ENCODE measurements around the gene SPC24. TPM values are rescaled to one million over a fixed set of nuclear protein-coding genes. Genes with fewer than 3 reads are reported as not detected.

Gene SPC24
- total RNA-seq, 1 donor from 2014 or later = 3.2 TPM

- H3K9ac ChIP-seq (ENCODE audit: low read length) = no peak overlapping the region
- H4K20me1 ChIP-seq (ENCODE audit: insufficient read depth, low read length) = peaks cover 79% of the 10 kb centered on the region
- TF ChIP-seq EZH2 (IDR thresholded peaks at IDR 0.05; ENCODE audit: insufficient read depth, low read length) (no peak), CTCF (IDR thresholded peaks at IDR 0.05; ENCODE audit: insufficient read depth, low read depth, low read length) (no peak)
- H3K9me3 ChIP-seq (ENCODE audit: insufficient read depth, low read depth, low read length) = no peaks in the 10 kb centered on the region
- FAIRE-seq = no peak
- H3K27ac Mint-ChIP-seq (ENCODE audit: unreplicated experiment) = no peak overlapping the region
- peaks cover 46% of the 10 kb centered on the region for H3K36me3 ChIP-seq (ENCODE audit: insufficient read depth, low read length)
- no peak overlapping the region for H3K4me2 ChIP-seq (ENCODE audit: low read length)
- H3K36me3 Mint-ChIP-seq (ENCODE audit: low read depth, unreplicated experiment) = peaks cover 18% of the 10 kb centered on the region
- DNase-seq (ENCODE audit: low read depth) = no peak
- no peak overlapping the region for H3K27ac ChIP-seq (ENCODE audit: low read depth, low read length)
- H3K4me1 Mint-ChIP-seq (ENCODE audit: low read depth, unreplicated experiment) = no peaks in the 10 kb centered on the region
- no peaks in the 10 kb centered on the region for H3K9me3 Mint-ChIP-seq (ENCODE audit: unreplicated experiment)
- H2AFZ ChIP-seq (ENCODE audit: low read depth, low read length) = no peak overlapping the region
- no peaks in the 10 kb centered on the region for H3K4me1 ChIP-seq (ENCODE audit: insufficient read depth, low read length)
- no peaks in the 10 kb centered on the region for H3K27me3 ChIP-seq (ENCODE audit: insufficient read depth, low read length)
- no peaks in the 10 kb centered on the region for H3K27me3 Mint-ChIP-seq (ENCODE audit: low read depth, unreplicated experiment)
- peaks cover 61% of the 10 kb centered on the region for H3K79me2 ChIP-seq (ENCODE audit: insufficient read depth, low read length)
- H3K4me3 ChIP-seq (ENCODE audit: insufficient read depth, low read depth, low read length) = no peak overlapping the region
- no peak overlapping the region for H3K4me3 Mint-ChIP-seq (ENCODE audit: unreplicated experiment)
Observed at GRCh38 chr19:11102944-11103343, 52.6 kb downstream of the SPC24 start.

DNA sequence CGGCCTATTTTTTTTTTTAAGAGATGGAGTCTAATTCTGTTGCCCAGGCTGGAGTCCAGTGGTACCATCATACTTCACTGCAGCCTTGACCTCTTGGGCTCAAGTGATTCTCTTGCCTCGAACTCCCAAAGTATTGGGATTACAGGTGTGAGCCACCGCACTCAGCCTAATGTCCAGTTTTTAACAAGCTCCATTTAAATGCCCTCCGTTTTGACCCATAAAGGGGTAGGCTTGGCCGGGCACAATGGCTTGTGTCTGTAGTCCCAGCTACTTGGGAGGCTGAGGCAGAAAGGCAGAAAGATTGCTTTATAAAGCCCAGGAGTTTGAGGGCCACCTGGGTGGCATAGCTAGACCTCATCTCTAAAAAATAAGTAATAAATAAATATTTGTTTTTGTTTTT is 54.5 kb downstream of the SPC24 start:
- no peak for DNase-seq (ENCODE audit: low read depth)
- H2AFZ ChIP-seq (ENCODE audit: low read depth, low read length) = no peak overlapping the region
- Mint-ChIP-seq H3K9me3 (ENCODE audit: unreplicated experiment) (no peaks in the 10 kb centered on the region), H3K4me1 (ENCODE audit: low read depth, unreplicated experiment) (peaks cover 6% of the 10 kb centered on the region), H3K27ac (ENCODE audit: unreplicated experiment) (no peak overlapping the region), H3K4me3 (ENCODE audit: unreplicated experiment) (no peak overlapping the region), H3K27me3 (ENCODE audit: low read depth, unreplicated experiment) (no peaks in the 10 kb centered on the region), H3K36me3 (ENCODE audit: low read depth, unreplicated experiment) (peaks cover 22% of the 10 kb centered on the region)
- H4K20me1 ChIP-seq (ENCODE audit: insufficient read depth, low read length) = peaks cover 84% of the 10 kb centered on the region
- H3K27me3 ChIP-seq (ENCODE audit: insufficient read depth, low read length) = no peaks in the 10 kb centered on the region
- H3K79me2 ChIP-seq (ENCODE audit: insufficient read depth, low read length) = peaks cover 71% of the 10 kb centered on the region
- H3K27ac ChIP-seq (ENCODE audit: low read depth, low read length) = no peak overlapping the region
- H3K4me3 ChIP-seq (ENCODE audit: insufficient read depth, low read depth, low read length) = no peak overlapping the region
- no peak overlapping the region for H3K4me2 ChIP-seq (ENCODE audit: low read length)
- no peaks in the 10 kb centered on the region for H3K9me3 ChIP-seq (ENCODE audit: insufficient read depth, low read depth, low read length)
- no peak overlapping the region for H3K9ac ChIP-seq (ENCODE audit: low read length)
- no peak for FAIRE-seq
- H3K36me3 ChIP-seq (ENCODE audit: insufficient read depth, low read length) = peaks cover 38% of the 10 kb centered on the region
- peaks cover 9% of the 10 kb centered on the region for H3K4me1 ChIP-seq (ENCODE audit: insufficient read depth, low read length)
- TF ChIP-seq EZH2 (IDR thresholded peaks at IDR 0.05; ENCODE audit: insufficient read depth, low read length) (no peak), CTCF (IDR thresholded peaks at IDR 0.05; ENCODE audit: insufficient read depth, low read depth, low read length) (no peak)

GRCh38 chr19:11100049-11100448 is 55.5 kb downstream of the SPC24 start:
- DNase-seq (ENCODE audit: low read depth) = no peak
- Histone ChIP-seq H3K4me2 (ENCODE audit: low read length) (no peak overlapping the region), H3K36me3 (ENCODE audit: insufficient read depth, low read length) (peaks cover 37% of the 10 kb centered on the region), H3K27ac (ENCODE audit: low read depth, low read length) (no peak overlapping the region), H2AFZ (ENCODE audit: low read depth, low read length) (no peak overlapping the region), H3K4me1 (ENCODE audit: insufficient read depth, low read length) (peaks cover 16% of the 10 kb centered on the region), H4K20me1 (ENCODE audit: insufficient read depth, low read length) (peaks cover 83% of the 10 kb centered on the region), H3K9me3 (ENCODE audit: insufficient read depth, low read depth, low read length) (no peaks in the 10 kb centered on the region), H3K27me3 (ENCODE audit: insufficient read depth, low read length) (no peaks in the 10 kb centered on the region), H3K9ac (ENCODE audit: low read length) (no peak overlapping the region), H3K4me3 (ENCODE audit: insufficient read depth, low read depth, low read length) (no peak overlapping the region), H3K79me2 (ENCODE audit: insufficient read depth, low read length) (peaks cover 69% of the 10 kb centered on the region)
- Mint-ChIP-seq H3K36me3 (ENCODE audit: low read depth, unreplicated experiment) (peaks cover 19% of the 10 kb centered on the region), H3K27ac (ENCODE audit: unreplicated experiment) (no peak overlapping the region), H3K4me1 (ENCODE audit: low read depth, unreplicated experiment) (peaks cover 10% of the 10 kb centered on the region), H3K27me3 (ENCODE audit: low read depth, unreplicated experiment) (no peaks in the 10 kb centered on the region), H3K9me3 (ENCODE audit: unreplicated experiment) (no peaks in the 10 kb centered on the region), H3K4me3 (ENCODE audit: unreplicated experiment) (no peak overlapping the region)
- TF ChIP-seq CTCF (IDR thresholded peaks at IDR 0.05; ENCODE audit: insufficient read depth, low read depth, low read length) = no peak
- FAIRE-seq = no peak
